A673 (cell line): ENCODE results near the gene FSTL1. TPM values are rescaled to one million over a fixed set of nuclear protein-coding genes. Genes with fewer than 3 reads are reported as not detected.

Source experiments
- BruUV-seq: library from RNA; stranded (reverse); fragments of 400-500 nt; replicated peaks from 2 replicates; lab custom pipeline; 2021; lab: Mats Ljungman, UMichigan
- CTCF ChIA-PET: fragments of 300-600 bp; sonication (Branson Sonifier 250); formaldehyde crosslinking; loops from one replicate; lab custom pipeline; 2022; ENCODE audit warnings: antibody characterized with exemption; lab: Charles Lee
- POLR2A ChIA-PET: fragments of 300-600 bp; sonication (Branson Sonifier 250); formaldehyde crosslinking; loops from one replicate; lab custom pipeline; 2022; ENCODE audit warnings: antibody characterized with exemption; ENCODE audit not compliant: low non-redundant PET; lab: Charles Lee
- DNase-seq: peaks from one replicate; pipeline ENCODE4 v3.0.0-alpha.2; 2015; ENCODE audit warnings: low spot score
- H3K27ac ChIP-seq: fragments of 200-600 bp; sonication (generic); 2 replicates; pipeline ENCODE4 v1.5.1; 2016; ENCODE audit warnings: mixed run types, low read depth, mild to moderate bottlenecking, mixed read lengths, antibody characterized with exemption, low read length; ENCODE audit not compliant: poor library complexity, severe bottlenecking
- H3K27me3 ChIP-seq: fragments of 200-600 bp; sonication (generic); replicated peaks from 2 replicates; pipeline ENCODE4 v1.6.1; 2017; ENCODE audit warnings: mixed run types, low read depth, mild to moderate bottlenecking, mixed read lengths, antibody characterized with exemption, low read length; ENCODE audit not compliant: insufficient read depth, poor library complexity
- H3K36me3 ChIP-seq: fragments of 200-600 bp; sonication (generic); 2 replicates; pipeline ENCODE4 v1.6.1; 2016; ENCODE audit warnings: mixed run types, mild to moderate bottlenecking, mixed read lengths, antibody characterized with exemption, low read length; ENCODE audit not compliant: insufficient read depth, poor library complexity, severe bottlenecking
- H3K4me1 ChIP-seq: fragments of 200-600 bp; sonication (generic); 2 replicates; pipeline ENCODE4 v1.6.1; 2017; ENCODE audit warnings: mixed run types, mild to moderate bottlenecking, mixed read lengths, antibody characterized with exemption, low read length; ENCODE audit not compliant: insufficient read depth, poor library complexity, severe bottlenecking
- H3K4me3 ChIP-seq: fragments of 200-600 bp; sonication (generic); 2 replicates; pipeline ENCODE4 v1.5.1; 2016; ENCODE audit warnings: low read depth, mixed run types, mild to moderate bottlenecking, mixed read lengths, low read length; ENCODE audit not compliant: poor library complexity, severe bottlenecking
- H3K9me3 ChIP-seq: fragments of 200-600 bp; sonication (generic); 2 replicates; pipeline ENCODE4 v1.6.1; 2016; ENCODE audit warnings: mixed run types, low read depth, mild to moderate bottlenecking, mixed read lengths, antibody characterized with exemption, low read length; ENCODE audit not compliant: poor library complexity, severe bottlenecking
- CTCF ChIP-seq: fragments of 300-800, 200-600 bp; sonication (generic); conservative IDR thresholded peaks from 2 replicates; pipeline ENCODE4 v1.5.1; 2017; ENCODE audit warnings: low read depth, mild to moderate bottlenecking, antibody characterized with exemption, low read length, moderate library complexity, mixed read lengths
- EZH2 ChIP-seq: fragments of 200-600 bp; sonication (generic); IDR thresholded peaks from 2 replicates; pipeline ENCODE4 v1.6.1; 2017; ENCODE audit warnings: borderline replicate concordance, low read depth, mild to moderate bottlenecking, mixed read lengths, antibody characterized with exemption, low read length; ENCODE audit not compliant: poor library complexity, severe bottlenecking
- intact Hi-C: fragments of 100-400 bp; cut with micrococcal nuclease; formaldehyde crosslinking; loops from one replicate; pipeline ENCODE4 v1.10.0; 2022; ENCODE audit not compliant: unreplicated experiment
- total RNA-seq: library from RNA; stranded (reverse); gene quantifications from 2 replicates; pipeline ENCODE4 v1.2.3, GENCODE V29; 2021

FSTL1 gene
- total RNA-seq, 1 experiment from 2014 or later: 122 TPM

GRCh38 chr3:120417272-120417911 is 33.4 kb downstream of the FSTL1 start:
- no peak for TF ChIP-seq EZH2
- TF ChIP-seq CTCF: peak; percentile 95
- Histone ChIP-seq H3K4me1 (peaks cover 17% of the 10 kb centered on the region), H3K4me3 (peak overlapping the region; percentile 25), H3K36me3 (no peaks in the 10 kb centered on the region), H3K27ac (peak overlapping the region; percentile 53), H3K27me3 (no peaks in the 10 kb centered on the region), H3K9me3 (no peaks in the 10 kb centered on the region)
- ChIA-PET CTCF (interaction anchor here (0.6 to 2.7 kb wide), 12 partner anchors 10 to 1099 kb away, joined by 3 to 29 read pairs (median 3); partner anchors contain the start of gene LRRC58), POLR2A (interaction anchor here (0.6 kb wide), 1 partner anchor 159 kb away, joined by 3 read pairs; no protein-coding TSS in a partner anchor)
- BruUV-seq: no TSS peak
- peak; percentile 97 for DNase-seq
- intact Hi-C loops: loop anchor here (1.0 to 5.0 kb wide), 3 partner anchors 173 to 525 kb away; no protein-coding TSS in a partner anchor

GRCh38 chr3:120416868-120417267 is 33.9 kb downstream of the FSTL1 start:
- Histone ChIP-seq H3K36me3 (no peaks in the 10 kb centered on the region), H3K27me3 (no peaks in the 10 kb centered on the region), H3K9me3 (no peaks in the 10 kb centered on the region), H3K4me1 (peaks cover 17% of the 10 kb centered on the region), H3K27ac (peak overlapping the region; percentile 11), H3K4me3 (peak overlapping the region; percentile 25)
- intact Hi-C loops: loop anchor here (1.0 to 5.0 kb wide), 3 partner anchors 173 to 524 kb away; no protein-coding TSS in a partner anchor
- DNase-seq: no peak
- BruUV-seq: no TSS peak
- TF ChIP-seq CTCF (no peak), EZH2 (no peak)
- CTCF ChIA-PET: interaction anchor here (0.6 to 2.7 kb wide), 12 partner anchors 9 to 1100 kb away, joined by 3 to 29 read pairs (median 3); partner anchors contain the start of gene LRRC58
- POLR2A ChIA-PET: interaction anchor here (0.5 to 0.6 kb wide), 2 partner anchors 159 to 211 kb away, joined by 3 read pairs; no protein-coding TSS in a partner anchor

DNA sequence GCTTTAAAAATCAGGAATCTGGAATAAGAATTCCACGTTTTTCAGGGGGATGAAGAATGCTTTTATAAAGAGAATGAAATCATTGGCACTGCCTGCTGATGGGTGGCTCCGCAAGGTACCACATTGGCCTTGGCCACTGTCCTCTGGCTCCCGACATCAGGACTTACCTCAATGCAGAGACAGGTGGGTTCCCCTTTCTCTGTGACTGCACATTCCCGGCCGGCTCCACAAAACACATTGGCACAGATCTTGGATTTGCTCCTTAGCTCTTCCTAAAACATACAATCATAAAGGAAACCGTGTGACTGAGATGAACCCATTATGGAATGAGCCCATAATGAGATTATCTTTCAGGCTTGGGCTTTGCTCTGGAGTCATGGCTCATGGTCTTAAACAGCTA is 35.0 kb downstream of the FSTL1 start:
- no peak for TF ChIP-seq EZH2
- no peak for TF ChIP-seq CTCF
- H3K4me1 ChIP-seq: peaks cover 9% of the 10 kb centered on the region
- ChIA-PET CTCF (no interaction called here), POLR2A (interaction anchor here (0.9 kb wide), 1 partner anchor 68 kb away, joined by 5 read pairs; no protein-coding TSS in a partner anchor)
- H3K9me3 ChIP-seq: no peaks in the 10 kb centered on the region
- H3K27me3 ChIP-seq: no peaks in the 10 kb centered on the region
- H3K36me3 ChIP-seq: no peaks in the 10 kb centered on the region
- intact Hi-C loops: loop anchor here (2.0 to 5.0 kb wide), 2 partner anchors 382 to 523 kb away; no protein-coding TSS in a partner anchor
- H3K4me3 ChIP-seq: no peak overlapping the region
- peak overlapping the region; percentile 31 for H3K27ac ChIP-seq
- DNase-seq: no peak
- no TSS peak for BruUV-seq
